WTC11 (cell line): ENCODE measurements around the gene SLC4A11. TPM values are rescaled to one million over a fixed set of nuclear protein-coding genes. Genes with fewer than 3 reads are reported as not detected.

Source experiments
- ATAC-seq: fragments of 200-7000 bp; cut with Tn5 transposase; 2 replicates; pipeline ENCODE4 v1.10.0; 2021; ENCODE audit warnings: mild to moderate bottlenecking, moderate library complexity
- CTCF ChIA-PET: fragments of 300-600 bp; sonication (Branson Sonifier 250); formaldehyde crosslinking; loops from one replicate; lab custom pipeline; 2021; ENCODE audit warnings: antibody characterized with exemption; lab: Charles Lee
- POLR2A ChIA-PET: fragments of 350-600 bp; sonication (Branson Sonifier 250); formaldehyde crosslinking; loops from one replicate; lab custom pipeline; 2021; ENCODE audit warnings: antibody characterized with exemption; lab: Charles Lee
- DNase-seq: peaks from one replicate; pipeline ENCODE4 v3.0.0; 2021; ENCODE audit warnings: low spot score
- H3K27ac Mint-ChIP-seq: 2 replicates; pipeline ENCODE4 v1.8.0; 2021; ENCODE audit warnings: mixed read lengths
- H3K27me3 Mint-ChIP-seq: 2 replicates; pipeline ENCODE4 v1.8.0; 2021; ENCODE audit warnings: low read depth, mild to moderate bottlenecking, moderate library complexity, mixed read lengths
- H3K36me3 Mint-ChIP-seq: 2 replicates; pipeline ENCODE4 v1.8.0; 2021; ENCODE audit warnings: mixed read lengths
- H3K4me1 Mint-ChIP-seq: 2 replicates; pipeline ENCODE4 v1.8.0; 2022; ENCODE audit warnings: mixed read lengths
- H3K4me3 Mint-ChIP-seq: 2 replicates; pipeline ENCODE4 v1.8.0; 2021; ENCODE audit warnings: mild to moderate bottlenecking, moderate library complexity, mixed read lengths
- H3K9me3 Mint-ChIP-seq: 2 replicates; pipeline ENCODE4 v1.8.0; 2021; ENCODE audit warnings: mixed read lengths
- AR ChIP-seq: fragments of 250-450 bp; sonication (Bioruptor Pico); IDR thresholded peaks from 2 replicates; pipeline ENCODE4 v1.9.0; 2021; ENCODE audit warnings: mild to moderate bottlenecking
- ATF1 ChIP-seq: sonication (generic); formaldehyde crosslinking; IDR thresholded peaks from 2 replicates; pipeline ENCODE4 v1.8.1; 2023; ENCODE audit warnings: mild to moderate bottlenecking, moderate library complexity, missing genetic modification reagents
- CREB1 ChIP-seq: sonication (generic); formaldehyde crosslinking; IDR thresholded peaks from 2 replicates; pipeline ENCODE4 v1.8.0; 2023; ENCODE audit warnings: mild to moderate bottlenecking, missing genetic modification reagents
- FOXP1 ChIP-seq: sonication (generic); formaldehyde crosslinking; IDR thresholded peaks from 2 replicates; pipeline ENCODE4 v1.8.0; 2022; ENCODE audit warnings: missing genetic modification reagents, mild to moderate bottlenecking, moderate library complexity, borderline replicate concordance
- GRHL2 ChIP-seq: fragments of 250-450 bp; sonication (Bioruptor Pico); IDR thresholded peaks from 2 replicates; pipeline ENCODE4 v1.8.0; 2022; ENCODE audit warnings: mild to moderate bottlenecking, moderate library complexity; ENCODE audit not compliant: insufficient replicate concordance, severe bottlenecking
- HMGXB4 ChIP-seq: sonication (generic); formaldehyde crosslinking; IDR thresholded peaks from 2 replicates; pipeline ENCODE4 v1.8.1; 2023; ENCODE audit warnings: mild to moderate bottlenecking, moderate library complexity, missing genetic modification reagents
- JUN ChIP-seq: sonication (generic); formaldehyde crosslinking; IDR thresholded peaks from 2 replicates; pipeline ENCODE4 v1.8.0; 2023; ENCODE audit warnings: mild to moderate bottlenecking, missing genetic modification reagents
- NR1H2 ChIP-seq: sonication (generic); formaldehyde crosslinking; IDR thresholded peaks from 2 replicates; pipeline ENCODE4 v1.9.0; 2021; ENCODE audit warnings: mild to moderate bottlenecking, moderate library complexity, missing genetic modification reagents
- NR2C2 ChIP-seq: sonication (generic); formaldehyde crosslinking; IDR thresholded peaks from 2 replicates; pipeline ENCODE4 v1.8.0; 2022; ENCODE audit warnings: mild to moderate bottlenecking, missing genetic modification reagents
- NR3C1 ChIP-seq: sonication (generic); formaldehyde crosslinking; conservative IDR thresholded peaks from 2 replicates; pipeline ENCODE4 v1.8.1; 2023; ENCODE audit warnings: low read depth, mild to moderate bottlenecking, missing genetic modification reagents
- OVOL2 ChIP-seq: fragments of 250-450 bp; sonication (Bioruptor Pico); IDR thresholded peaks from 2 replicates; pipeline ENCODE4 v1.9.0; 2021; ENCODE audit warnings: mild to moderate bottlenecking, borderline replicate concordance
- RELA ChIP-seq: sonication (generic); formaldehyde crosslinking; IDR thresholded peaks from 2 replicates; pipeline ENCODE4 v1.8.1; 2022; ENCODE audit warnings: missing genetic modification reagents, mild to moderate bottlenecking, borderline replicate concordance
- RORB ChIP-seq: fragments of 250-450 bp; sonication (Bioruptor Pico); IDR thresholded peaks from 2 replicates; pipeline ENCODE4 v1.9.0; 2021; ENCODE audit warnings: mild to moderate bottlenecking
- SOX15 ChIP-seq: fragments of 250-450 bp; sonication (Bioruptor Pico); IDR thresholded peaks from 2 replicates; pipeline ENCODE4 v1.9.0; 2021; ENCODE audit warnings: mild to moderate bottlenecking
- SP1 ChIP-seq: sonication (generic); formaldehyde crosslinking; conservative IDR thresholded peaks from 2 replicates; pipeline ENCODE4 v1.8.1; 2022; ENCODE audit warnings: missing genetic modification reagents
- TCF7 ChIP-seq: sonication (generic); formaldehyde crosslinking; IDR thresholded peaks from 2 replicates; pipeline ENCODE4 v1.8.0; 2022; ENCODE audit warnings: mild to moderate bottlenecking, low read depth, missing genetic modification reagents, moderate library complexity
- ZNF121 ChIP-seq: sonication (generic); formaldehyde crosslinking; IDR thresholded peaks from 2 replicates; pipeline ENCODE4 v1.8.0; 2023; ENCODE audit warnings: missing genetic modification reagents
- ZNF281 ChIP-seq: sonication (generic); formaldehyde crosslinking; IDR thresholded peaks from 2 replicates; pipeline ENCODE4 v1.8.0; 2023; ENCODE audit warnings: mild to moderate bottlenecking, missing genetic modification reagents
- ZNF423 ChIP-seq: fragments of 250-450 bp; sonication (Bioruptor Pico); IDR thresholded peaks from 2 replicates; pipeline ENCODE4 v2.1.2; 2022; ENCODE audit warnings: mild to moderate bottlenecking, moderate library complexity
- total RNA-seq: library from RNA; stranded (reverse); gene quantifications from 3 replicates; pipeline ENCODE4 v1.2.3, GENCODE V29; 2021

Gene SLC4A11
- total RNA-seq, 1 experiment from 2014 or later: 39.5 TPM

- ATAC-seq: no peak
- peaks cover 56% of the 10 kb centered on the region for H3K27me3 Mint-ChIP-seq
- ChIA-PET CTCF (interaction anchor here (0.7 to 8.8 kb wide), 2 partner anchors 29 to 45 kb away, joined by 5 to 92 read pairs; no protein-coding TSS in a partner anchor), POLR2A (no interaction called here)
- DNase-seq: no peak
- TF ChIP-seq AR (CRISPR knock-in tag) (no peak), ZNF121 (CRISPR knock-in tag) (no peak), RELA (CRISPR knock-in tag) (no peak)
- peaks cover 29% of the 10 kb centered on the region for H3K4me1 Mint-ChIP-seq
- no peak overlapping the region for H3K27ac Mint-ChIP-seq
- no peaks in the 10 kb centered on the region for H3K9me3 Mint-ChIP-seq
- no peak overlapping the region for H3K4me3 Mint-ChIP-seq
- H3K36me3 Mint-ChIP-seq: no peaks in the 10 kb centered on the region
These were observed 6.7 kb upstream of the SLC4A11 start for GRCh38 chr20:3245711-3246110.

- TF ChIP-seq RORB (CRISPR knock-in tag) (no peak), ATF1 (no peak), NR1H2 (no peak), ZNF281 (CRISPR knock-in tag) (no peak), CREB1 (CRISPR knock-in tag) (no peak), TCF7 (CRISPR knock-in tag) (no peak), FOXP1 (no peak), GRHL2 (no peak)
- ChIA-PET POLR2A (no interaction called here), CTCF (interaction anchor here (8.8 kb wide), 1 partner anchor 30 kb away, joined by 92 read pairs; no protein-coding TSS in a partner anchor)
- DNase-seq (no peak), ATAC-seq (no peak)
- Mint-ChIP-seq H3K4me1 (peaks cover 31% of the 10 kb centered on the region), H3K4me3 (no peak overlapping the region), H3K27me3 (peaks cover 60% of the 10 kb centered on the region), H3K36me3 (no peaks in the 10 kb centered on the region), H3K9me3 (no peaks in the 10 kb centered on the region), H3K27ac (no peak overlapping the region)
These were observed 6.2 kb upstream of the SLC4A11 start for GRCh38 chr20:3245156-3245555.

- DNase-seq: no peak
- Mint-ChIP-seq H3K4me3 (no peak overlapping the region), H3K27ac (no peak overlapping the region), H3K9me3 (no peaks in the 10 kb centered on the region), H3K27me3 (peaks cover 60% of the 10 kb centered on the region), H3K4me1 (peaks cover 28% of the 10 kb centered on the region), H3K36me3 (no peaks in the 10 kb centered on the region)
- POLR2A ChIA-PET: no interaction called here
- CTCF ChIA-PET: interaction anchor here (1.2 to 8.8 kb wide), 2 partner anchors 26 to 30 kb away, joined by 4 to 92 read pairs; no protein-coding TSS in a partner anchor
- ATAC-seq: no peak
- TF ChIP-seq ZNF121 (CRISPR knock-in tag) (no peak), OVOL2 (CRISPR knock-in tag) (no peak), NR3C1 (CRISPR knock-in tag) (no peak)
These were observed 5.6 kb upstream of the SLC4A11 start for GRCh38 chr20:3244613-3245012.

GRCh38 chr20:3243718-3244358 lies 4.8 kb upstream of the SLC4A11 start:
- CTCF ChIA-PET: interaction anchor here (1.2 to 8.8 kb wide), 2 partner anchors 26 to 31 kb away, joined by 4 to 92 read pairs; no protein-coding TSS in a partner anchor
- Mint-ChIP-seq H3K27ac (no peak overlapping the region), H3K4me3 (no peak overlapping the region), H3K36me3 (no peaks in the 10 kb centered on the region), H3K27me3 (peaks cover 56% of the 10 kb centered on the region), H3K9me3 (no peaks in the 10 kb centered on the region)
- DNase-seq: no peak
- no peak for TF ChIP-seq ZNF423 (CRISPR knock-in tag)
- TF ChIP-seq JUN (CRISPR knock-in tag): no peak
- TF ChIP-seq NR2C2: no peak
- TF ChIP-seq SP1 (CRISPR knock-in tag): no peak
- TF ChIP-seq ZNF281 (CRISPR knock-in tag): no peak
- no peak for TF ChIP-seq HMGXB4 (CRISPR knock-in tag)
- no peak for TF ChIP-seq FOXP1
- TF ChIP-seq SOX15: no peak
- TF ChIP-seq, all 79 proteins: peak for 0
- POLR2A ChIA-PET: no interaction called here
- peaks cover 28% of the 10 kb centered on the region for H3K4me1 Mint-ChIP-seq
- ATAC-seq: no peak
